Inflammatory macrophage treated with lipopolysaccharide for 4 hours (primary cell): ENCODE measurements around the gene KBTBD13.
"Not testable (repeated sequence)": the region's sequence is repeated elsewhere in the genome, so short reads cannot be mapped to it uniquely, and the experiment has no call there.

ENCODE experiments used
- DNase-seq: peaks from one replicate; pipeline ENCODE4 v3.0.0-alpha.2; 2020

The KBTBD13 gene

GRCh38 chr15:65071381-65071811 lies 5.2 kb upstream of the KBTBD13 start:
- no peak for DNase-seq

- DNase-seq = no peak
Observed at GRCh38 chr15:65072027-65072426, 4.5 kb upstream of the KBTBD13 start.

GRCh38 chr15:65072617-65073016 lies 3.9 kb upstream of the KBTBD13 start:
- DNase-seq = no peak

GRCh38 chr15:65074946-65075345 lies 1.6 kb upstream of the KBTBD13 start:
- not testable (repeated sequence) for DNase-seq

GRCh38 chr15:65075607-65076395 lies 745 bp upstream of the KBTBD13 start:
- not testable (repeated sequence) for DNase-seq

GRCh38 chr15:65077291-65077980 lies 890 bp downstream of the KBTBD13 start:
- DNase-seq = no peak

GRCh38 chr15:65077981-65078352 lies 1.4 kb downstream of the KBTBD13 start:
- DNase-seq = peak; percentile 32

GRCh38 chr15:65079580-65079979 lies 3.0 kb downstream of the KBTBD13 start:
- no peak for DNase-seq

GRCh38 chr15:65081270-65081669 lies 4.7 kb downstream of the KBTBD13 start:
- no peak for DNase-seq

GRCh38 chr15:65081758-65082157 lies 5.2 kb downstream of the KBTBD13 start:
- peak; percentile 50 for DNase-seq

- DNase-seq = peak; percentile 30
Observed at GRCh38 chr15:65082303-65082953, 5.9 kb downstream of the KBTBD13 start.

- no peak for DNase-seq
Observed at GRCh38 chr15:65083262-65083701, 6.7 kb downstream of the KBTBD13 start.

GRCh38 chr15:65084500-65085206 lies 8.1 kb downstream of the KBTBD13 start:
- DNase-seq = no peak

GRCh38 chr15:65085207-65085753 lies 8.7 kb downstream of the KBTBD13 start:
- no peak for DNase-seq

GRCh38 chr15:65085990-65086679 lies 9.6 kb downstream of the KBTBD13 start:
- peak; percentile 22 for DNase-seq

- DNase-seq = no peak
Observed at GRCh38 chr15:65086680-65087111, 10.2 kb downstream of the KBTBD13 start.

GRCh38 chr15:65087411-65087810 lies 10.9 kb downstream of the KBTBD13 start:
- no peak for DNase-seq

GRCh38 chr15:65087873-65088642 lies 11.5 kb downstream of the KBTBD13 start:
- DNase-seq = no peak

GRCh38 chr15:65088643-65089021 lies 12.1 kb downstream of the KBTBD13 start:
- DNase-seq = no peak

GRCh38 chr15:65089206-65089824 lies 12.8 kb downstream of the KBTBD13 start:
- DNase-seq = no peak
